ENCODE results near the gene TMEM131.

TMEM131 gene

GRCh38 chr2:98016908-98017670 is 21.3 kb upstream of the TMEM131 start:
- DNase-seq (ENCODE audit: low read depth): no peak
- TF ChIP-seq, protein P1, sequence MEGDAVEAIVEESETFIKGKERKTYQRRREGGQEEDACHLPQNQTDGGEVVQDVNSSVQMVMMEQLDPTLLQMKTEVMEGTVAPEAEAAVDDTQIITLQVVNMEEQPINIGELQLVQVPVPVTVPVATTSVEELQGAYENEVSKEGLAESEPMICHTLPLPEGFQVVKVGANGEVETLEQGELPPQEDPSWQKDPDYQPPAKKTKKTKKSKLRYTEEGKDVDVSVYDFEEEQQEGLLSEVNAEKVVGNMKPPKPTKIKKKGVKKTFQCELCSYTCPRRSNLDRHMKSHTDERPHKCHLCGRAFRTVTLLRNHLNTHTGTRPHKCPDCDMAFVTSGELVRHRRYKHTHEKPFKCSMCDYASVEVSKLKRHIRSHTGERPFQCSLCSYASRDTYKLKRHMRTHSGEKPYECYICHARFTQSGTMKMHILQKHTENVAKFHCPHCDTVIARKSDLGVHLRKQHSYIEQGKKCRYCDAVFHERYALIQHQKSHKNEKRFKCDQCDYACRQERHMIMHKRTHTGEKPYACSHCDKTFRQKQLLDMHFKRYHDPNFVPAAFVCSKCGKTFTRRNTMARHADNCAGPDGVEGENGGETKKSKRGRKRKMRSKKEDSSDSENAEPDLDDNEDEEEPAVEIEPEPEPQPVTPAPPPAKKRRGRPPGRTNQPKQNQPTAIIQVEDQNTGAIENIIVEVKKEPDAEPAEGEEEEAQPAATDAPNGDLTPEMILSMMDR (conservative IDR thresholded peaks at IDR 0.05; ENCODE audit: low read length): no peak
- H3K4me3 ChIP-seq (ENCODE audit: low read length): no peak overlapping the region

DNA sequence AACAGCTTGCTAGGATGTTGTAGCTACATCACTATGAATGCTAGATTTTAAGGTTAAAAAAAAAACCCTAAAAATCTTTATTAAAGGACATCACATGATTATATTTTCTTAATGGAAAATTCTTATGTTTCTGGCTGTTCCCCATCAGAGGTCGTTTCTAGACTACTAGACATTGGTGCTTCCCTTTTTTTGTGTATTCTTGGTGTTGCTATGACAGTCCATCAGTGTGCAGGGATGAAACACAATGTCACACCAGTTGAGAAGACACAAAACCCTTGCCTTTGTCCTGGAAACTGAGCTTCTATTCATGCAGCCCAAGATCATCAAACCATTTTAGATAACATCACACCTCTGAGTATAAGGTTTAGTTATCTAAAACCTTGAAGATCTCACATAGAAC is 19.9 kb upstream of the TMEM131 start:
- no peak overlapping the region for H3K4me3 ChIP-seq (ENCODE audit: low read length)
- TF ChIP-seq, protein P1 (conservative IDR thresholded peaks at IDR 0.05; ENCODE audit: low read length): no peak
- no peak for DNase-seq (ENCODE audit: low read depth)

DNA sequence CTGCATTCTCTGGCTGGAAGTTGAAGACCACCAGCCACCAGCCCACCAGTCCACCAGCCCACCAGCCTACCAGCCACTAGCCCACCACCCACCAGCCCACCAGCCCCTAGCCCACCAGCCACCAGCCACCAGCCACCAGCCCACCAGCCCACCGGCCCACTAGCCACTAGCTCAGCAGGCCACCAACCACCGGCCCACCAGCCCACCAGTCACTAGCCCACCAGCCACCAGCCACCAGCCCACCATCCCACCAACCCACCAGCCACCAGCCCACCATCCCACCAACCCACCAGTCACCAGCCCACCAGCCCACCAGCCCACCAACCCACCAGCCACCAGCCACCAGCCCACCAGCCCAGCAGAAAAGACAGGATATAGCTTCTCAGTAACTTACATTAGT is 18.6 kb upstream of the TMEM131 start:
- no peak overlapping the region for H3K4me3 ChIP-seq (ENCODE audit: low read length)
- no peak for DNase-seq (ENCODE audit: low read depth)

DNA sequence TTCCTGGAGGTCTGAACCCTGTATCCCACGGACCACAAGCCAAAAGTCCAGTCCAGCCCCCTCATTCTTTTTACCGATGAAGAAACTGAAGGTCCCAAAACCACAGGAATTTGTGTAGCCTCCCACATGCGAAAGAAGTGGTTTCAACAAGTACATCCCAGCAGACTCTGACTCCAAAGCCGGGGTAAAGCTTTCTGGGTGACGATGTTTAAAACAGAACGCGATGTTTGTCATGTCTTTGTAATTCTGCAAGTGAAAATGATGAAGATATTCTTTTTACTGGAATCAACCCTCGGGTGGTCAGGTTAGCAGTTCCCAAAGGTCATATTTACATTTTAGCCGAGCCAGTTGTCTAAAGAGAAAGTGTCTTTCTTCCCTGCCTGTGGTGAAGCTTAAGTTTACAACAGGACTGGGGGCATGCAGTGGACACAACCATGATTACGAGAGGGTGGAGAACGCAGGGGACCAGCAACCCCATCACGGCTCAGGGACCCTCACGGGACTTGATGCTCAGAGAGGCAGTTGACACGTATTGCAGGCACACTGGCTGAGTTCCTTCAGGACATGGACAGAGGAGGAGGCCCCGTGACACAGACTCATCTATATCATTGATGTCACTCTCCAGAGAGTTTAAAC is 17.8 kb upstream of the TMEM131 start:
- peak; percentile 60 for DNase-seq (ENCODE audit: low read depth)

More for the DNA sequence above, 18.6 kb upstream of the TMEM131 start:
- TF ChIP-seq, protein P1 (conservative IDR thresholded peaks at IDR 0.05; ENCODE audit: low read length): no peak

DNA sequence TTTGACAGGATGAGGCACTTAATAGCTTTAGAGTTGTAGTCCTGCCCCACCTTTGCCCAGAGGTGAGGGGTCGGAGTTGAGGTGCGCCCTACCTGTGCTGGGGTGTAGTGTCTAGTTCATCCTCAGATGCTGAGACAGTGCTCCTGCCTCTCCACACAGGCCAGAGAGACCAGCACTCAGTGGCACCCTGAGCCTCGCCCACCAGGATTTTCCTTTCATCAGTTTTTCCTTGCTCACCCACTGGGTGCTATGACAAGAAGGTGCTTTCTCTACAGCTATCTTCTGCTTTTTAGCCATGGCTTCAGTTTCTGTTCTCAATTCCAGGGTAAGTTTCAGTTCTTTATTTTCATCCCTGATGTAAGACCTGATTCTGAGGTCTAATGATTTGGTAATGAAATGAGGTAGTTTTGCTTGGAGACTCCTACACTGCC is 16.8 kb upstream of the TMEM131 start:
- DNase-seq (ENCODE audit: low read depth): no peak
- TF ChIP-seq, protein P1 (conservative IDR thresholded peaks at IDR 0.05; ENCODE audit: low read length): no peak
- H3K4me3 ChIP-seq (ENCODE audit: low read length): no peak overlapping the region

More for the DNA sequence above, 17.8 kb upstream of the TMEM131 start:
- H3K4me3 ChIP-seq (ENCODE audit: low read length): no peak overlapping the region
- TF ChIP-seq, protein P1 (conservative IDR thresholded peaks at IDR 0.05; ENCODE audit: low read length): no peak

GRCh38 chr2:98009887-98010760 is 14.4 kb upstream of the TMEM131 start:
- TF ChIP-seq, protein P1 (conservative IDR thresholded peaks at IDR 0.05; ENCODE audit: low read length): no peak
- no peak overlapping the region for H3K4me3 ChIP-seq (ENCODE audit: low read length)
- peak; percentile 46 for DNase-seq (ENCODE audit: low read depth)

Data from AG10803 (cell line).